CD14-positive monocyte (primary cell): ENCODE data around the gene MICAL2. TPM values are rescaled to one million over a fixed set of nuclear protein-coding genes. Genes with fewer than 3 reads are reported as not detected.

Experiments
- DNase-seq, 3 donors: peaks; one replicate each; pipeline ENCODE4 v3.0.0-alpha.2; 2011 to 2022
- H2AFZ ChIP-seq: 2 replicates; pipeline ENCODE4 v1.6.0; 2012; ENCODE audit warnings: mild to moderate bottlenecking, low read depth, low read length, inconsistent platforms; ENCODE audit not compliant: insufficient read depth, poor library complexity, severe bottlenecking
- H3K27ac ChIP-seq, 2 donors: 1 replicate in 1 of 2; 2 replicates in 1 of 2; pipeline ENCODE4 v1.5.1; 2012 to 2013; ENCODE audit warnings: low read length in 2 of 2, control low read depth in 1 of 2, inconsistent platforms in 1 of 2, low read depth in 1 of 2, mild to moderate bottlenecking in 1 of 2
- H3K27me3 ChIP-seq, 2 donors: one replicate each; pipeline versions ENCODE4 v1.6.0 to v1.6.1; 2011 to 2013; ENCODE audit warnings: low read length in 2 of 2; ENCODE audit not compliant: control insufficient read depth in 2 of 2, insufficient read depth in 2 of 2
- H3K36me3 ChIP-seq, 2 donors: replicated peaks in 1 of 2; 1 replicate in 1 of 2; 2 replicates in 1 of 2; pipeline versions ENCODE4 v1.5.1 to v1.6.1; 2012 to 2013; ENCODE audit warnings: low read length in 2 of 2, control low read depth in 1 of 2, inconsistent platforms in 1 of 2, mild to moderate bottlenecking in 1 of 2; ENCODE audit not compliant: insufficient read depth in 2 of 2, control insufficient read depth in 1 of 2
- H3K4me1 ChIP-seq, 2 donors: 1 replicate in 1 of 2; 2 replicates in 1 of 2; pipeline versions ENCODE4 v1.5.1 to v1.6.1; 2012 to 2013; ENCODE audit warnings: low read length in 2 of 2, control low read depth in 1 of 2, inconsistent platforms in 1 of 2, mild to moderate bottlenecking in 1 of 2, moderate library complexity in 1 of 2; ENCODE audit not compliant: insufficient read depth in 2 of 2, control insufficient read depth in 1 of 2
- H3K4me2 ChIP-seq: replicated peaks from 2 replicates; pipeline ENCODE3; 2012; ENCODE audit warnings: low read length, moderate library complexity, mild to moderate bottlenecking; ENCODE audit not compliant: poor library complexity, severe bottlenecking; ENCODE audit errors: extremely low read depth
- H3K4me3 ChIP-seq, 3 experiments: fragments of 200-600 bp in 1 of 3; sonication (generic) in 1 of 3; replicated peaks in 1 of 3; 1 replicate in 2 of 3; 2 replicates in 1 of 3; pipeline ENCODE4 v1.5.1; 2011 to 2013; ENCODE audit warnings: low read length in 3 of 3, mild to moderate bottlenecking in 3 of 3, control low read depth in 2 of 3, low read depth in 2 of 3, inconsistent platforms in 1 of 3, moderate library complexity in 1 of 3
- H3K79me2 ChIP-seq: 2 replicates; pipeline ENCODE4 v1.6.0; 2012; ENCODE audit warnings: mild to moderate bottlenecking, control low read depth, inconsistent platforms, low read length, moderate library complexity; ENCODE audit not compliant: insufficient read depth
- H3K9ac ChIP-seq: 2 replicates; pipeline ENCODE4 v1.6.0; 2017; ENCODE audit warnings: low read length, mild to moderate bottlenecking; ENCODE audit not compliant: insufficient read depth, poor library complexity, severe bottlenecking
- H3K9me3 ChIP-seq, 2 donors: replicated peaks in 1 of 2; 1 replicate in 1 of 2; 2 replicates in 1 of 2; pipeline versions ENCODE4 v1.5.1 to v1.6.1; 2012 to 2013; ENCODE audit warnings: low read length in 2 of 2, control low read depth in 1 of 2; ENCODE audit not compliant: control insufficient read depth in 1 of 2, insufficient read depth in 1 of 2
- H4K20me1 ChIP-seq: 2 replicates; pipeline ENCODE4 v1.6.0; 2012; ENCODE audit warnings: mild to moderate bottlenecking, low read length, control low read depth, moderate library complexity; ENCODE audit not compliant: insufficient read depth
- H3K27ac Mint-ChIP-seq, 7 donors: one replicate each; pipeline ENCODE4 v1.8.0; 2020; ENCODE audit warnings: mild to moderate bottlenecking in 7 of 7, mixed read lengths in 7 of 7, moderate library complexity in 6 of 7, inconsistent platforms in 2 of 7
- H3K27me3 Mint-ChIP-seq, 3 donors: one replicate each; pipeline ENCODE4 v1.8.0; 2021 to 2022; ENCODE audit warnings: low read depth in 3 of 3, mild to moderate bottlenecking in 3 of 3, mixed read lengths in 3 of 3, moderate library complexity in 3 of 3, inconsistent platforms in 1 of 3
- H3K36me3 Mint-ChIP-seq, 2 donors: one replicate each; pipeline ENCODE4 v1.8.0; 2020; ENCODE audit warnings: mixed read lengths in 2 of 2, inconsistent platforms in 1 of 2, mild to moderate bottlenecking in 1 of 2
- H3K4me1 Mint-ChIP-seq: one replicate; pipeline ENCODE4 v1.8.0; 2020; ENCODE audit warnings: mild to moderate bottlenecking, mixed read lengths
- H3K4me3 Mint-ChIP-seq, 2 donors: one replicate each; pipeline ENCODE4 v1.8.0; 2020; ENCODE audit warnings: mild to moderate bottlenecking in 2 of 2, mixed read lengths in 2 of 2, moderate library complexity in 1 of 2
- H3K9me3 Mint-ChIP-seq, 7 donors: one replicate each; pipeline ENCODE4 v1.8.0; 2020 to 2022; ENCODE audit warnings: mixed read lengths in 7 of 7, mild to moderate bottlenecking in 6 of 7, moderate library complexity in 6 of 7, inconsistent platforms in 2 of 7
- CTCF ChIP-seq: fragments of 200-600 bp; IDR thresholded peaks from one replicate; pipeline ENCODE4 v1.8.0; 2022; ENCODE audit warnings: antibody characterized with exemption, mild to moderate bottlenecking
- WGBS: methylation state at CpG from one replicate; pipeline ENCODE4 v1.1.5; 2013; ENCODE audit warnings: missing lambda C conversion rate; ENCODE audit not compliant: insufficient coverage; 5-methylcytosine and 5-hydroxymethylcytosine counted together
- intact Hi-C, 2 donors: fragments of 100-400 bp; cut with micrococcal nuclease; formaldehyde crosslinking; loops; one replicate each; pipeline versions ENCODE4 v1.15.0 to v1.15.1; 2023
- polyA plus RNA-seq, 3 donors: library from polyadenylated mRNA; depleted of rRNA in 1 of 3; unstranded in 2 of 3; stranded (reverse) in 1 of 3; fragments of 300-500 nt in 2 of 3; fragments of >200 nt in 1 of 3; fragmentation: Illumina TruSeq in 2 of 3; gene quantifications; 1 replicate in 2 of 3; 2 replicates in 1 of 3; pipeline ENCODE4 v1.2.3, GENCODE V29; 2012 to 2021

Gene MICAL2
- polyA plus RNA-seq, 3 donors, result 39.8 to 72.5 (median 44.0) TPM

- no peak overlapping the region for H3K9ac ChIP-seq
- no peak overlapping the region for H3K4me3 ChIP-seq
- no peaks in the 10 kb centered on the region for H3K27me3 ChIP-seq
- peaks cover 87% of the 10 kb centered on the region for H3K4me1 Mint-ChIP-seq
- peaks cover 73 to 84% of the 10 kb centered on the region in 2 donors for H3K4me1 ChIP-seq
- intact Hi-C loops, result loop anchor here in 1 of 2 donors (5.0 kb wide), 1 partner anchor 58 kb away; no protein-coding TSS in a partner anchor
- H3K79me2 ChIP-seq, result peaks cover 88% of the 10 kb centered on the region
- no peaks in the 10 kb centered on the region for H3K9me3 Mint-ChIP-seq
- 100% methylated on average over 2 of the region's 5 CpGs for WGBS
- DNase-seq, result no peak
- H3K27ac ChIP-seq, result no peak overlapping the region
- no peaks in the 10 kb centered on the region for H3K9me3 ChIP-seq
- H3K27ac Mint-ChIP-seq, result peak overlapping the region in 2 of 7 donors; percentile 11 to 86
- H3K36me3 Mint-ChIP-seq, result peaks cover 56 to 80% of the 10 kb centered on the region in 2 donors
- H3K4me2 ChIP-seq, result no peak overlapping the region
- H3K27me3 Mint-ChIP-seq, result peaks cover 0 to 2% (median 0%) of the 10 kb centered on the region in 3 donors
- H3K4me3 Mint-ChIP-seq, result no peak overlapping the region
- H3K36me3 ChIP-seq, result peaks cover 13 to 40% of the 10 kb centered on the region in 2 donors
- H2AFZ ChIP-seq, result no peak overlapping the region
- TF ChIP-seq CTCF, result no peak
- peaks cover 54% of the 10 kb centered on the region for H4K20me1 ChIP-seq
Observed at GRCh38 chr11:12119502-12119901, 9.1 kb downstream of the MICAL2 start.

GRCh38 chr11:12120031-12121008 lies 9.9 kb downstream of the MICAL2 start:
- WGBS, result 95% methylated on average over 7 of the region's 9 CpGs
- H3K36me3 ChIP-seq, result peaks cover 13 to 32% of the 10 kb centered on the region in 2 donors
- intact Hi-C loops, result loop anchor here (5.0 to 10.0 kb wide), 2 partner anchors 47 to 76 kb away; no protein-coding TSS in a partner anchor
- H3K36me3 Mint-ChIP-seq, result peaks cover 49 to 72% of the 10 kb centered on the region in 2 donors
- H3K4me2 ChIP-seq, result no peak overlapping the region
- H3K79me2 ChIP-seq, result peaks cover 83% of the 10 kb centered on the region
- peaks cover 80 to 85% of the 10 kb centered on the region in 2 donors for H3K4me1 ChIP-seq
- TF ChIP-seq CTCF, result no peak
- DNase-seq, result no peak
- no peaks in the 10 kb centered on the region for H3K9me3 ChIP-seq
- H4K20me1 ChIP-seq, result peaks cover 46% of the 10 kb centered on the region
- no peak overlapping the region for H3K9ac ChIP-seq
- no peaks in the 10 kb centered on the region for H3K27me3 ChIP-seq
- no peak overlapping the region for H3K27ac ChIP-seq
- peak overlapping the region in 4 of 7 donors; percentile 3 to 86 (median 62) for H3K27ac Mint-ChIP-seq
- H2AFZ ChIP-seq, result no peak overlapping the region
- H3K9me3 Mint-ChIP-seq, result no peaks in the 10 kb centered on the region
- peak overlapping the region in 1 of 2 donors; percentile 35 for H3K4me3 Mint-ChIP-seq
- H3K4me1 Mint-ChIP-seq, result peaks cover 91% of the 10 kb centered on the region
- H3K27me3 Mint-ChIP-seq, result peaks cover 0 to 2% (median 0%) of the 10 kb centered on the region in 3 donors
- no peak overlapping the region for H3K4me3 ChIP-seq
